Activated CD4-positive, alpha-beta T cell treated with anti-CD3 and anti-CD28 coated beads, Interleukin-2, amount 50 U/mL, for 48 hours (primary cell): Measurements from ENCODE around the gene OR2T11.
"Not testable (repeated sequence)": the region's sequence is repeated elsewhere in the genome, so short reads cannot be mapped to it uniquely, and the experiment has no call there.

Source experiments
- DNase-seq, 2 experiments: peaks; one replicate each; pipeline ENCODE4 v3.0.0-alpha.2; 2020

The OR2T11 gene

DNA sequence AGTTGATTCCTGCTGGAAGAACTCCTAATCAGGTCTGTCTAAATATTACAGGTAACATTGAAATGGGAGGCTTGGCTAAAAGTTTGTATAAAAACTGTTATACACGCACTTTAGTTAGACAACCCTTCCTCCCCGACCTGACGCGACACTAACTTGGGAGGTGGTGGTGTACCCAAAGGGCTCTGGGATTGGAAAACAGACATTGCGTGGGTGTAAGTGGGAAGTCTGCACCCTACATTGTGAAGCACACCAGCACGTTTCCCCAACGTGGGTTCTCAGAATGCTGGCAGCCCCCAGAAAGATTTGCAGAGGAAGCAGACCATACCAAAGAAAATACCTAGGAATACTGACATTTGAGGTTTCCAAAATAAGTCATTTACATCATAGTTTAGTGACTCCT, 16.8 kb downstream of the OR2T11 start:
- no peak for DNase-seq

- no peak for DNase-seq
Observed at GRCh38 chr1:248613742-248614141, 21.1 kb downstream of the OR2T11 start.

- DNase-seq: peak; percentile 8 to 17
Observed at GRCh38 chr1:248611883-248612414, 22.9 kb downstream of the OR2T11 start.

DNA sequence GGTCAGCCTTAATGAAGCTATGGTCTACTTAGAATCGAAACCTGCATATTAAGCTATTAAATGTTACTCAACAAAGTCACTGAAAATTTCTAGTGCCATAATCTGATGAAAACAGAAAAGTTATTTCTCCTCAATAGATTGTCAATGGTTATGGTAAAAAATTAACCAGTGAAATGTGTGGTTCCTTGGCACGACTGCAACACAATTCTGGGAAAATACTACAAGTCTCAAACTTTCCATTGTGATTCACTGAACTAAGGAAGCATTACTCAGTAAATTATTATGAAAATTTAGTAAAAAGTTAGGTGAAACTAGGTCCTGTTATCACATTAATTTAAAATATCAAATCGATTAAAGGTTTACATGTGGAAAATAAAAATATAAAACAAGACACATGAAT, 24.6 kb downstream of the OR2T11 start:
- no peak for DNase-seq

DNA sequence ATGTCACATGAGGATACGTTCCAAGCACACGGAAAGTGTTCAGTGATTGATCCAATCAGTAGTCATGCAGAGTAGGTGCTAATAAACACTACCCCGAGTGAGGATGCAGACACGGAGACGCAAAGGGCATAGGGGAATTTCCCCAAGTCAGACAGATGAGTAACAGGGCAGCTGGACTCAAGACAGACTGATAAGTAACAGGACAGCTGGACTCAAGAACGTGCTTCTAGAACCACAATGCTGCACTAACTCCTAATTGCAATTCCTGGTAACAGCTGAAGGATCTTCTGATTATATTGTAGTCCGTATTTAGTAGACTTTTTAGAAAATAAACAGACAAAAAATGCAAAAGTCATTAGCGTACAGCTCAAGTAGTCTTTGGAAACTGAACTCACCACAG, 35.5 kb downstream of the OR2T11 start:
- no peak for DNase-seq

DNA sequence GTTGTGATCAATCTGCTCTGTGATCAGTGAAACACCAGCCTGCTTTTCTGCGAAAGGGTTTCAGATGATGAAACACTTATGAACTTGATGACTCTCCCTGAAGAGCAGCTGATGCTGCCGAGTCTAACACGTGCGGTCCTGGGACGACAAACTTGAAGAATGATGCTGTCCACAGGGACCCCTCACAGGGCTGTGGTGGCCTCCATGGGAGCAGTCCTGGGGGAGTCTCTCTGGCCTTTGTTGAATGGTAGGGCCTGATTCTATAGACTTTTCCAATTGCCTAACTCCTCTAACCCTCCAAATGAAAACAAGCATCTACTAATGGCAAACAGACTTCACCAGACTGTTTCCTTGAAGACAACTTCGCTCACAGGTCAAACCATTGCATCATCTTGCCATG, 37.3 kb downstream of the OR2T11 start, which contains the start of gene OR2T10:
Gene OR2T10 (minus strand): TSS at position 112 of the 400 bp plus-strand sequence. CDS start 3,932 bp downstream, outside the sequence.
- DNase-seq: no peak

GRCh38 chr1:248596615-248597014, 38.3 kb downstream of the OR2T11 start:
- no peak for DNase-seq

- no peak for DNase-seq
Observed at GRCh38 chr1:248593226-248593625, 41.7 kb downstream of the OR2T11 start.

GRCh38 chr1:248592655-248593054, 42.2 kb downstream of the OR2T11 start:
- DNase-seq: no peak

GRCh38 chr1:248590055-248590454, 44.8 kb downstream of the OR2T11 start:
- no peak for DNase-seq

- DNase-seq: no peak
Observed at GRCh38 chr1:248589334-248589733, 45.6 kb downstream of the OR2T11 start.

DNA sequence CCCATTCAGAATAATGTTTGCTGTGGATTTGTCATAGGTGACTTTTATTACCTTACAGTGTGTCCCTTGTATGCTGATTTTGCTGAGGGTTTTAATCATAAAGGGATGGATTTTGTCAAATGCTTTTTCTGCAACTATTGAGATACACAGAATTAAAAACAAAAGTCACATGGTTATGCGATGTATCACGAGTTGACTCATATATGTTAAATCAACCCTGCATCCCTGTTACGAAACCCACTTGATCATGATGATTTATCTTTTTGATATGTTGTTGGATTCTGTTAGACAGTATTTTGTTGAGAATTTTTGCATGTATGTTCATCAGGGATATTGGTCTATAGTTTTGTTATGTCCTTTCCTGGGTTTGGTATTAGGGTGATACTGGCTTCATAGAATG, 49.6 kb downstream of the OR2T11 start:
- no peak for DNase-seq

GRCh38 chr1:248576260-248576980, 58.5 kb downstream of the OR2T11 start:
- no peak for DNase-seq

DNA sequence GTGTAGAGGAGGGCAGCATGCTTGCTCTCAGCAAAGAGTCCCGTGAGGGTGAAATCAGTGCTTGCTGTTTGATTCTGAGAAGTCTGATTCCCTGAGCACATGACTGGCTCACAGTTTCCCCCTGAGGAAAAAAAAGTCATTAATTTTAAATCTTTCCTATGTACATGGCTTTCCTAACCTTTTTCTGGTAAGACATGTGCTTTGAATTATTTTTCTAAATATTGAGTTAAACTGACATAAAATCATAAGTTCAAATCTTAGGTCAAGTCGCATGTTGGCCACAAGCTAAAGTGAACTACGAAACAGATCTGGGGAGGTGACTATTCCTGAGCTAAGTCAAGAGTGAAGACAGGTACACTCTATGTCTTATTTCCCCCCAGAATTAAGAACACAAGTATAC, 60.2 kb downstream of the OR2T11 start, which contains the start of gene OR2T34:
Gene OR2T34 (minus strand): TSS at position 101 of the 400 bp plus-strand sequence. CDS start 0 bp downstream, at position 101.
- DNase-seq: not testable (repeated sequence)

DNA sequence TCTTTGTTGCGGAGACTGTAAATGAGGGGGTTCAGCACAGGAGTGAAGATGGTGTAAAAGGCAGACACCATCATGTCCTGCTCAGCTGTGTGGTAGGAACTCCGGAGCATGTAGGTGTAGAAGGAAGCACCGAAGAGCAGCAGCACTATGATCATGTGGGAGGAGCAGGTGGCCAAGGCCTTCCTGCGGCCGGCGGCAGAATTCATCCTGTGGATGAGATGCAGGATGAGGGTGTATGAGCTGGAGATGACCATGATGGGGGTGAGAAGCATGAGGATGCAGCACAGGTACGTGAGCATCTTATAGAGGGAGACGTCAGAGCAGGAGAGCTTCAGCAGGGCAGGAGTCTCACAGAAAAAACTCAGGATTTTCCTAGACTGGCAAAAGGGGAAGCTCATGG, 61.0 kb downstream of the OR2T11 start:
- DNase-seq: not testable (repeated sequence)
